ENCODE data around the gene EIF1B. TPM values are rescaled to one million over a fixed set of nuclear protein-coding genes. Genes with fewer than 3 reads are reported as not detected.
"Not testable (repeated sequence)": the region's sequence is repeated elsewhere in the genome, so short reads cannot be mapped to it uniquely, and the experiment has no call there.

Gene EIF1B
- 21.9 and 24.6 TPM in 2 replicates for total RNA-seq (2014; rRNA removed; shearing (Covaris generic))
- 36.7 and 46.4 TPM in 2 replicates for polyA plus RNA-seq (2015; cell fraction: cytosol; rRNA removed)
- 60.6 and 81.0 TPM in 2 replicates for polyA plus RNA-seq (2015; cell fraction: nucleus; rRNA removed)

GRCh38 chr3:40309418-40309924 lies at the start of gene EIF1B:
EIF1B (plus strand) TSS chr3:40309707; CDS start chr3:40309942, 235 bp downstream.
- peak; percentile 97 for DNase-seq (ENCODE audit: low read depth, low spot score)
- in situ Hi-C loops (cut with HindIII; ENCODE audit: low pct_unique_long_range_greater_than_20kb, low sequenced_read_pairs): no loop called here

- in situ Hi-C loops (cut with HindIII; ENCODE audit: low pct_unique_long_range_greater_than_20kb, low sequenced_read_pairs): no loop called here
- no peak for DNase-seq (ENCODE audit: low read depth, low spot score)
These were observed 47.2 kb upstream of the EIF1B start for GRCh38 chr3:40262331-40262730.

DNA sequence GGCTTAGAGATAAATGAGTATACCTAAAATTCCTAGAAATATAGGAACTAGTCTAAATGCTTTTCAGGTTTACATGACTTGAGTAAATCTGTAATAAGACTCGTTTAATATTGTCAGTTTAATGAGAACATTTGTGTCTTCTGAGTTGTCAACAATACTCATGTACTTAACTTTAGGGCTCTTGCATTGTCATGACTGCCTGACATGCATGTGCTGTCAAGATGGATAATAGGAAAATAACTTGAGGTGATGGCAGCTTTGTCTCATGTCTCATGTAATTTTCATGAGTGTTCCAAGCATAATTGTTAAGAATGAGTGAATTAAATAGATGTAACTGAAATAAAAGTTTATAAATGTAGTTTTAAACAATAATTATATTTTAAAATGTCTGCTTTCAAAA lies 45.1 kb upstream of the EIF1B start:
- in situ Hi-C loops (cut with HindIII; ENCODE audit: low pct_unique_long_range_greater_than_20kb, low sequenced_read_pairs): no loop called here

DNA sequence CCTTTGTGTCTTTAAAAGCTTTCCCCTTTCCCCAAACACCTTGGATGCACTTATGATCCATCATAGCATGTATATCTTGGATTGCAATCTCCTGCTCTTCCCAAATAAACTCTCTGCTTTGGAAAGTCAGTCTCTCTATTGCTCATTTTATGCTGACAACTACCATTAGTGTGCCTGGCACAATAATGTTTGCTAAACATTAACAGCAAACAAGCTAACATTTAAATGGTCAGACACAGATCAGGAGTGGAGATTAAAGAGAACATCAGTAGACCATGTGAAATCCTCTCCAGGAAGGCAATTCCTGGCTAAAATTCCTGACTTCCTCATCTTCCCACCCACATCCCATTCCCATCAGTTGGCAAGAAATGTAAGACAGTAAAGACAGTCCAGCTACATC lies 44.3 kb upstream of the EIF1B start:
- in situ Hi-C loops (cut with HindIII; ENCODE audit: low pct_unique_long_range_greater_than_20kb, low sequenced_read_pairs): no loop called here
- no peak for DNase-seq (ENCODE audit: low read depth, low spot score)

More for the DNA sequence above, 45.1 kb upstream of the EIF1B start:
- no peak for DNase-seq (ENCODE audit: low read depth, low spot score)

DNA sequence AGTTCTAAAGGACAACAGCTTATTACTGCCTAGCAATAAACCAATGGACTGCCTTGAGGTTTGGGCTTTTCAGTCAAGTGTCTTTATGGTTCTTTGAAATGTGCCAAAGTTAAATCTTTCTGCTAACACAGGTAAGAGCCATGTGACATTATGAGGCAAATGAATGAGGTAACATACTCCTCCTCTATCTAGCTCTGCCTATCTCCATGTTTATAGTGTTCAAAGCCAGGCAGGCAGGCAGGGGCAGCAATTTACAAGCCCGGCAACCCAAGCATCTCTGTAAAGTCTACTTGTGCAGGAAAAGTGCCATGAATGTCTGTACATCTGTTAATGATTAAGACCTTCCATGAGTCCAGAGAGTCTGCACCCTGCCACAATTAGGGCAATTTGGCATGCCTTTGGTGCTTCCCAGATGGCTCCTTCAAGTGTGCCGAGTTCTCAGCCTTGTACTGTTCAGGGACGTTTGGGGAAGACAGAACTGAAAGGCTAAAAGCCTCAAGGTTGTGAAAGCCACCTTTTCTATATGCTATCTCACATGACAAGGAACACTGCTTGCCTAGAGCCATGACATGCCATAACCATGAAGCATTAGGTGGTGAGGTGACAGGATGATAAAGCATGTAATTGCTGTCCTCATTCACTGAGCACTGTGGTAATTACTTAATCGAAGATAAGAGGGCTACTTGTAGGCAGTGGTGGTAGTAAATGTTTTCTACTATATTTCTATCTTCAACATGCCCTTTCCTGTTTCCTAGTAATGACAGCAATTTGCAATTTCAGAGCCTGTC lies 41.4 kb upstream of the EIF1B start:
- in situ Hi-C loops (cut with HindIII; ENCODE audit: low pct_unique_long_range_greater_than_20kb, low sequenced_read_pairs): no loop called here
- no peak for DNase-seq (ENCODE audit: low read depth, low spot score)

GRCh38 chr3:40268802-40269524 lies 40.5 kb upstream of the EIF1B start:
- in situ Hi-C loops (cut with HindIII; ENCODE audit: low pct_unique_long_range_greater_than_20kb, low sequenced_read_pairs): no loop called here
- no peak for DNase-seq (ENCODE audit: low read depth, low spot score)

- in situ Hi-C loops (cut with HindIII; ENCODE audit: low pct_unique_long_range_greater_than_20kb, low sequenced_read_pairs): no loop called here
- DNase-seq (ENCODE audit: low read depth, low spot score): no peak
These were observed 30.7 kb upstream of the EIF1B start for GRCh38 chr3:40278791-40279190.

GRCh38 chr3:40281995-40282394 lies 27.5 kb upstream of the EIF1B start:
- in situ Hi-C loops (cut with HindIII; ENCODE audit: low pct_unique_long_range_greater_than_20kb, low sequenced_read_pairs): no loop called here
- DNase-seq (ENCODE audit: low read depth, low spot score): no peak

- DNase-seq (ENCODE audit: low read depth, low spot score): not testable (repeated sequence)
These were observed 26.4 kb upstream of the EIF1B start for GRCh38 chr3:40283057-40283456.

DNA sequence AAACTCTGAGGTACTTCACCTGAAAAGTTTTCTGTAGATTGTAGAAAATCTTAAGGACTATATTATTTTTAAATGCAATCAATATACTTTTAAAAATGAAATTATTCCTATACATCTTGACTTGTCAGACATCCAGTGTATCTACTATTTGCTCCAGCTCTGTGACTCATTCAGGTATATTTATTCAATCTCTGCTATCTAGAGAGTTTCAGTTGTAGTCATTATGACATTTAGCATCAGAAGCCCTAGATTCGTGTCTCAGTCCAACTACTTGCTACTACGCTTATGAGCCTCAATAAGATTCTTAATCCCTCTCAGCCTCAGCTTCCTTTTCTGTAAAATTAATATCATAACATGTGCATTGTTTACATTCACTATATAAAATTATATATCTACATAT lies 22.3 kb upstream of the EIF1B start:
- in situ Hi-C loops (cut with HindIII; ENCODE audit: low pct_unique_long_range_greater_than_20kb, low sequenced_read_pairs): no loop called here
- DNase-seq (ENCODE audit: low read depth, low spot score): no peak

More at GRCh38 chr3:40283057-40283456, 26.4 kb upstream of the EIF1B start:
- in situ Hi-C loops (cut with HindIII; ENCODE audit: low pct_unique_long_range_greater_than_20kb, low sequenced_read_pairs): not testable (repeated sequence)

DNA sequence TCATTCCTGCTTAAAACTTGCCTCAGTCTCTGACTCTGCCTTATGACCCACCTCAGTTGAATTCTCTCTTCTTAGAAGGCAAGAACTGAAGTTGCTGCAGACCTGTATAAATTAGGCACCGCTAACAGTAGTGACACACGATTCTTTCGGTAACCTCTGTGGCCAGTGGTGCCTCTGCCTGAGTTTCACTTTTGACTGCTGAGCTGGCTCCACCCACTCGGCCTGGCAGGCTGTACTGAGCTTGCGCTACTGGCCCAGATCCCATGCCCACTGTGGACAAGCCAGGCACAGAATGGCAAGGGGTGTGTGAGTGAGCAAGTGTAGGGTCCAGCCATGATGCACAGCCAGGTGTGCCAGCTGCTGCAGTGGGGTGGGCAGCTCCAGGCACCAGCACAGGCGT lies 19.1 kb upstream of the EIF1B start:
- in situ Hi-C loops (cut with HindIII; ENCODE audit: low pct_unique_long_range_greater_than_20kb, low sequenced_read_pairs): no loop called here
- DNase-seq (ENCODE audit: low read depth, low spot score): no peak

- in situ Hi-C loops (cut with HindIII; ENCODE audit: low pct_unique_long_range_greater_than_20kb, low sequenced_read_pairs): no loop called here
- DNase-seq (ENCODE audit: low read depth, low spot score): no peak
These were observed 18.0 kb upstream of the EIF1B start for GRCh38 chr3:40291471-40291870.

- in situ Hi-C loops (cut with HindIII; ENCODE audit: low pct_unique_long_range_greater_than_20kb, low sequenced_read_pairs): no loop called here
- DNase-seq (ENCODE audit: low read depth, low spot score): no peak
These were observed 16.7 kb upstream of the EIF1B start for GRCh38 chr3:40292637-40293349.

DNA sequence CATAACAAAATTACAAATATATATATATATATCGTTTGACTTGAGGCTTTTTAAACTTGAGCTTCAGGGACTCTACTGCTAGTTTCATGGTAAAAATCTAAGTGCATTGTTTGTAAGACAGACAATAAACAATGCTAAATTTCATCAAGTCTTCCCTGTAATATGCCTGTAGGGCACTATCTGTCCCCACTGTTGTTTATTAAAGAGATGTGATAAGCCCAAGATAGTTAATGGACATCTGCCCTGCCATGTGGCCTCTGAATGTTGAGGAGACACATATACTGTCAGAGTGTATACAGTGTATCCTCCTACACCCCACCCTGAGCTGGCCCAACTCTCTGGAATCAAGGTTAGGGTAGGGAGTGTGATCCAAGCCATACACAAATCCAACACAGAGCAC lies 15.1 kb upstream of the EIF1B start:
- DNase-seq (ENCODE audit: low read depth, low spot score): no peak
- in situ Hi-C loops (cut with HindIII; ENCODE audit: low pct_unique_long_range_greater_than_20kb, low sequenced_read_pairs): no loop called here

GRCh38 chr3:40298075-40298474 lies 11.4 kb upstream of the EIF1B start:
- no peak for DNase-seq (ENCODE audit: low read depth, low spot score)
- in situ Hi-C loops (cut with HindIII; ENCODE audit: low pct_unique_long_range_greater_than_20kb, low sequenced_read_pairs): no loop called here

GRCh38 chr3:40299130-40299720 lies 10.3 kb upstream of the EIF1B start:
- in situ Hi-C loops (cut with HindIII; ENCODE audit: low pct_unique_long_range_greater_than_20kb, low sequenced_read_pairs): no loop called here
- DNase-seq (ENCODE audit: low read depth, low spot score): no peak

GRCh38 chr3:40299721-40300335 lies 9.7 kb upstream of the EIF1B start:
- DNase-seq (ENCODE audit: low read depth, low spot score): no peak
- in situ Hi-C loops (cut with HindIII; ENCODE audit: low pct_unique_long_range_greater_than_20kb, low sequenced_read_pairs): no loop called here
